Mesenchymal stem cell (in vitro differentiated cells and primary cell): ENCODE results near the gene PAPSS1.

Experiments
- DNase-seq: peaks from one replicate; pipeline ENCODE4 v3.0.0-alpha.2; 2013
- H2AFZ ChIP-seq: one replicate; pipeline ENCODE4 v1.6.1; 2013; ENCODE audit warnings: low read depth, mild to moderate bottlenecking, control low read depth, inconsistent platforms, low read length, moderate library complexity
- H2AK5ac ChIP-seq: 2 replicates; pipeline ENCODE4 v1.6.1; 2013; ENCODE audit warnings: low read length, moderate library complexity, mild to moderate bottlenecking, inconsistent platforms; ENCODE audit not compliant: severe bottlenecking
- H2BK120ac ChIP-seq: one replicate; pipeline ENCODE4 v1.6.1; 2013; ENCODE audit warnings: low read depth, mild to moderate bottlenecking, inconsistent platforms, low read length, moderate library complexity
- H2BK12ac ChIP-seq, 2 experiments: one replicate each; pipeline ENCODE4 v1.6.1; 2013; ENCODE audit warnings: inconsistent platforms in 2 of 2, low read length in 2 of 2, mild to moderate bottlenecking in 2 of 2, moderate library complexity in 2 of 2, control low read depth in 1 of 2
- H2BK15ac ChIP-seq: one replicate; pipeline ENCODE4 v1.6.1; 2013; ENCODE audit warnings: mild to moderate bottlenecking, low read depth, inconsistent platforms; ENCODE audit not compliant: poor library complexity, severe bottlenecking
- H2BK5ac ChIP-seq: 2 replicates; pipeline ENCODE4 v1.6.1; 2013; ENCODE audit warnings: low read depth, mild to moderate bottlenecking, low read length, control low read depth, inconsistent platforms; ENCODE audit not compliant: poor library complexity, severe bottlenecking
- H3K14ac ChIP-seq, 2 experiments: one replicate each; pipeline ENCODE4 v1.6.1; 2013; ENCODE audit warnings: inconsistent platforms in 2 of 2, low read length in 2 of 2, control low read depth in 1 of 2, mild to moderate bottlenecking in 1 of 2, moderate library complexity in 1 of 2
- H3K18ac ChIP-seq, 2 experiments: one replicate each; pipeline ENCODE4 v1.6.1; 2013; ENCODE audit warnings: inconsistent platforms in 2 of 2, low read length in 2 of 2, control low read depth in 1 of 2, low read depth in 1 of 2, mild to moderate bottlenecking in 1 of 2
- H3K23ac ChIP-seq, 2 experiments: one replicate each; pipeline ENCODE4 v1.6.1; 2013; ENCODE audit warnings: inconsistent platforms in 2 of 2, low read length in 2 of 2, mild to moderate bottlenecking in 2 of 2, moderate library complexity in 2 of 2, control low read depth in 1 of 2
- H3K27ac ChIP-seq: 2 replicates; pipeline ENCODE4 v1.5.1; 2013; ENCODE audit warnings: mild to moderate bottlenecking, moderate library complexity, low read length, control low read depth, inconsistent platforms; ENCODE audit not compliant: poor library complexity, severe bottlenecking
- H3K27me3 ChIP-seq, 2 experiments: 2 replicates each; pipeline versions ENCODE4 v1.6.1 to v1.7.0; 2013; ENCODE audit warnings: low read length in 2 of 2, mild to moderate bottlenecking in 2 of 2, moderate library complexity in 2 of 2, control low read depth in 1 of 2, inconsistent platforms in 1 of 2; ENCODE audit not compliant: control insufficient read depth in 1 of 2, insufficient read depth in 1 of 2
- H3K36me3 ChIP-seq, 2 experiments: 2 replicates each; pipeline versions ENCODE4 v1.6.1 to v1.7.0; 2013; ENCODE audit warnings: low read length in 2 of 2, control low read depth in 1 of 2, inconsistent platforms in 1 of 2, low read depth in 1 of 2, mild to moderate bottlenecking in 1 of 2; ENCODE audit not compliant: insufficient read depth in 2 of 2, control insufficient read depth in 1 of 2
- H3K4ac ChIP-seq, 2 experiments: one replicate each; pipeline ENCODE4 v1.6.1; 2013; ENCODE audit warnings: inconsistent platforms in 2 of 2, low read length in 2 of 2, mild to moderate bottlenecking in 2 of 2, moderate library complexity in 2 of 2, control low read depth in 1 of 2, low read depth in 1 of 2
- H3K4me1 ChIP-seq: 2 replicates; pipeline ENCODE4 v1.6.1; 2013; ENCODE audit warnings: low read depth, low read length, control low read depth; ENCODE audit not compliant: control insufficient read depth, insufficient read depth
- H3K4me2 ChIP-seq: 2 replicates; pipeline ENCODE4 v1.6.1; 2013; ENCODE audit warnings: low read length, mild to moderate bottlenecking, inconsistent platforms; ENCODE audit not compliant: poor library complexity, severe bottlenecking
- H3K4me3 ChIP-seq, 2 experiments: 2 replicates each; pipeline versions ENCODE4 v1.5.1 to v1.7.0; 2013; ENCODE audit warnings: low read length in 2 of 2, mild to moderate bottlenecking in 2 of 2, control low read depth in 1 of 2, low read depth in 1 of 2; ENCODE audit not compliant: insufficient read depth in 1 of 2
- H3K79me1 ChIP-seq: replicated peaks from 2 replicates; pipeline ENCODE4 v1.6.1; 2013; ENCODE audit warnings: mild to moderate bottlenecking, control low read depth, low read length, inconsistent platforms; ENCODE audit not compliant: poor library complexity, severe bottlenecking
- H3K9ac ChIP-seq: 2 replicates; pipeline ENCODE4 v1.7.0; 2013; ENCODE audit warnings: mild to moderate bottlenecking, low read length, moderate library complexity
- H3K9me3 ChIP-seq: 2 replicates; pipeline ENCODE4 v1.7.0; 2013; ENCODE audit warnings: mild to moderate bottlenecking, low read length; ENCODE audit not compliant: control insufficient read depth
- H4K8ac ChIP-seq: one replicate; pipeline ENCODE4 v1.6.1; 2013; ENCODE audit warnings: inconsistent platforms, mild to moderate bottlenecking, low read length, moderate library complexity
- H4K91ac ChIP-seq: one replicate; pipeline ENCODE4 v1.6.1; 2013; ENCODE audit warnings: mild to moderate bottlenecking, low read length, inconsistent platforms
- WGBS: methylation state at CpG from one replicate; pipeline ENCODE4 v1.1.7; 2013; ENCODE audit warnings: mixed read lengths; 5-methylcytosine and 5-hydroxymethylcytosine counted together

Gene PAPSS1

GRCh38 chr4:107640878-107641277, 79.2 kb downstream of the PAPSS1 start:
- no peak overlapping the region for H2AK5ac ChIP-seq
- no peak overlapping the region for H3K23ac ChIP-seq
- H3K36me3 ChIP-seq, result peaks cover 15 to 31% of the 10 kb centered on the region in 2 experiments
- 79% methylated on average over 1 of the region's 1 CpG for WGBS
- no peak overlapping the region for H2BK120ac ChIP-seq
- H2AFZ ChIP-seq, result no peak overlapping the region
- H3K4ac ChIP-seq, result peak overlapping the region in 1 of 2 experiments; percentile 26
- H3K14ac ChIP-seq, result peak overlapping the region in 1 of 2 experiments; percentile 36
- H3K4me2 ChIP-seq, result no peak overlapping the region
- no peak overlapping the region for H3K9ac ChIP-seq
- peak overlapping the region in 1 of 2 experiments; percentile 40 for H3K18ac ChIP-seq
- no peak overlapping the region for H2BK12ac ChIP-seq
- no peak overlapping the region for H3K4me3 ChIP-seq
- H2BK5ac ChIP-seq, result no peak overlapping the region
- H4K8ac ChIP-seq, result no peak overlapping the region
- no peak overlapping the region for H3K27ac ChIP-seq
- no peaks in the 10 kb centered on the region for H3K27me3 ChIP-seq
- H4K91ac ChIP-seq, result no peak overlapping the region
- H2BK15ac ChIP-seq, result no peak overlapping the region
- H3K9me3 ChIP-seq, result no peaks in the 10 kb centered on the region
- H3K79me1 ChIP-seq, result peaks cover 19% of the 10 kb centered on the region
- no peaks in the 10 kb centered on the region for H3K4me1 ChIP-seq
- no peak for DNase-seq

GRCh38 chr4:107640197-107640596, 79.8 kb downstream of the PAPSS1 start:
- no peak overlapping the region for H3K23ac ChIP-seq
- no peak overlapping the region for H3K4me2 ChIP-seq
- no peak overlapping the region for H2BK120ac ChIP-seq
- H2AFZ ChIP-seq, result no peak overlapping the region
- no peak overlapping the region for H2BK15ac ChIP-seq
- H3K4me3 ChIP-seq, result no peak overlapping the region
- WGBS, result no CpG with 5 or more reads among the region's 2 CpGs
- H3K14ac ChIP-seq, result no peak overlapping the region
- H3K4ac ChIP-seq, result no peak overlapping the region
- no peak overlapping the region for H2BK5ac ChIP-seq
- no peaks in the 10 kb centered on the region for H3K27me3 ChIP-seq
- DNase-seq, result no peak
- H3K36me3 ChIP-seq, result peaks cover 15 to 27% of the 10 kb centered on the region in 2 experiments
- H2BK12ac ChIP-seq, result no peak overlapping the region
- no peaks in the 10 kb centered on the region for H3K4me1 ChIP-seq
- no peak overlapping the region for H3K18ac ChIP-seq
- no peak overlapping the region for H4K91ac ChIP-seq
- no peaks in the 10 kb centered on the region for H3K9me3 ChIP-seq
- no peak overlapping the region for H3K9ac ChIP-seq
- no peak overlapping the region for H3K27ac ChIP-seq
- H3K79me1 ChIP-seq, result peaks cover 17% of the 10 kb centered on the region
- no peak overlapping the region for H4K8ac ChIP-seq
- H2AK5ac ChIP-seq, result no peak overlapping the region

DNA sequence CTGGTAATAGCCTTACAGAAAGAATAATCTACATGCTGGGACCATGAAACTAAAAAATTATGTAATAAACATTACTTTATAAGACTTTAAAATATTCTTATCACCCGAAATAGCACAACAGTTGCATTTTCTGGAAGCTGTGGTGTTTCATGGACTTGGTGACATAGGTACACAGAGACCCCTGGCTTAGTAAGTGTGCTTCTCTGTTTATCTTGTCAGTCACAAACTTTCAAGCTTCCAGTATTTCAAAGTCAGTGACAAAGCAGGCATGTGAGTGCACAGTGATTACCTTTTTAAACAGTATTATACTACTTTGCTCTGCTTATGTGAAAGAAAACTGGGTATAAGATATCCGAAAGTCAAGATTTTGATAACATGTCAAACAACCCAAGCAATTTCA, 84.3 kb downstream of the PAPSS1 start:
- no peak for DNase-seq
- H3K36me3 ChIP-seq, result no peaks in the 10 kb centered on the region
- no peak overlapping the region for H2AFZ ChIP-seq
- H3K27ac ChIP-seq, result no peak overlapping the region
- H2BK5ac ChIP-seq, result no peak overlapping the region
- H3K4me1 ChIP-seq, result no peaks in the 10 kb centered on the region
- no peaks in the 10 kb centered on the region for H3K9me3 ChIP-seq
- 83% methylated on average over 1 of the region's 2 CpGs for WGBS
- H2BK12ac ChIP-seq, result no peak overlapping the region
- H3K4ac ChIP-seq, result no peak overlapping the region
- H3K27me3 ChIP-seq, result no peaks in the 10 kb centered on the region
- no peak overlapping the region for H3K18ac ChIP-seq
- H3K4me2 ChIP-seq, result no peak overlapping the region
- H3K79me1 ChIP-seq, result peaks cover 11% of the 10 kb centered on the region
- no peak overlapping the region for H3K14ac ChIP-seq
- no peak overlapping the region for H3K23ac ChIP-seq
- no peak overlapping the region for H4K91ac ChIP-seq
- H2BK120ac ChIP-seq, result no peak overlapping the region
- no peak overlapping the region for H2AK5ac ChIP-seq
- H3K9ac ChIP-seq, result no peak overlapping the region
- H4K8ac ChIP-seq, result no peak overlapping the region
- no peak overlapping the region for H2BK15ac ChIP-seq
- H3K4me3 ChIP-seq, result no peak overlapping the region

- peak overlapping the region in 1 of 2 experiments; percentile 69 for H3K4me3 ChIP-seq
- H2BK5ac ChIP-seq, result no peak overlapping the region
- no peak overlapping the region for H3K27ac ChIP-seq
- no peak for DNase-seq
- no peak overlapping the region for H3K14ac ChIP-seq
- H3K23ac ChIP-seq, result no peak overlapping the region
- no peak overlapping the region for H2BK15ac ChIP-seq
- H3K18ac ChIP-seq, result no peak overlapping the region
- H3K27me3 ChIP-seq, result no peaks in the 10 kb centered on the region
- no peak overlapping the region for H4K91ac ChIP-seq
- H2AK5ac ChIP-seq, result no peak overlapping the region
- peak overlapping the region; percentile 64 for H3K9ac ChIP-seq
- peaks cover 10% of the 10 kb centered on the region for H3K79me1 ChIP-seq
- H2AFZ ChIP-seq, result no peak overlapping the region
- H3K4me1 ChIP-seq, result no peaks in the 10 kb centered on the region
- no peak overlapping the region for H3K4me2 ChIP-seq
- no peak overlapping the region for H2BK120ac ChIP-seq
- 97% methylated on average over 6 of the region's 6 CpGs for WGBS
- H4K8ac ChIP-seq, result no peak overlapping the region
- no peak overlapping the region for H2BK12ac ChIP-seq
- peaks cover 0 to 2% of the 10 kb centered on the region in 2 experiments for H3K36me3 ChIP-seq
- H3K4ac ChIP-seq, result no peak overlapping the region
- H3K9me3 ChIP-seq, result no peaks in the 10 kb centered on the region
Observed at GRCh38 chr4:107631560-107631959, 88.5 kb downstream of the PAPSS1 start.
